ENCODE measurements around the gene ELMOD1.
A peak's percentile ranks its signal among the peaks of the same experiment; 100 is the strongest.
"Not testable (repeated sequence)": the region's sequence is repeated elsewhere in the genome, so short reads cannot be mapped to it uniquely, and the experiment has no call there.

ELMOD1 gene

DNA sequence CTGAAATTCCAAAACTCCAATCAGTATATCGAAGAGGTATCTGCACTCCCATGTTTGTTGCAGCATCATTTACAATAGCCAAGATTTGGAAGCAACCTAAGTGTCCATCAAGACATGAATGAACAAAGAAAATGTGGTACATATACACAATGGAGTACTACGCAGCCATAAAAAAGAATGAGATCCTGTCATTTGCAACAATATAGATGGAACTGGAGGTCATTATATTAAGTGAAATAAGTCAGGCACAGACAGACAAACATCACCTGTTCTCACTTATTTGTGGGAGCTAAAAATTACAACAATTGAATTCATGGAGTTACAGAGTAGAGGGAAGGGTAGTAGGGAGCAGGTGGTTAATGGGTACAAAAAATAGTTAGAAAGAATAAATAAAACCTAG is 11.8 kb upstream of the ELMOD1 start:
- not testable (repeated sequence) for DNase-seq (ENCODE audit: low read depth); H3K4me3 ChIP-seq (ENCODE audit: low read depth, low read length)

DNA sequence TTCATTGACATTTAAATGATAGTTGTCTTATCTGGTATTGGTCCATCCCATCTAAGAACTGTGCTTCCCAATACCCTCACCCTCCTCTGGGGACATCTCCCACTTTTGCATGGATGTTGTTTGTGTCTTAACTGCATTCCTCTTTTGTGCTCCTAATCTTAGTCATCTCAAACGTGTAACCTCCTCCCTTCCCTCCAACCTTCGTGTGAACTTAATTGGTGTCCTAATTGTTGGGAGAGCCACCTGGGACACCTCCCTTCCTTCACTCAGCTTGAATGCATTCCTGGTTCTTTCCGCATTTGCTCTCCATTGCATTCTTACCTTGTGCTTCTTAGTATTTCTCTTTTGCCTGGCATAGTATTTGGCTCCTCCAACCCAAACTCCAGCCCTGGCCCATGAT is 9.8 kb upstream of the ELMOD1 start:
- DNase-seq (ENCODE audit: low read depth) = no peak
- no peak overlapping the region for H3K4me3 ChIP-seq (ENCODE audit: low read depth, low read length)

GRCh38 chr11:107583629-107584195 is 7.2 kb upstream of the ELMOD1 start:
- H3K4me3 ChIP-seq (ENCODE audit: low read depth, low read length) = no peak overlapping the region
- no peak for DNase-seq (ENCODE audit: low read depth)

GRCh38 chr11:107587306-107587979 is 3.5 kb upstream of the ELMOD1 start:
- DNase-seq (ENCODE audit: low read depth) = no peak

DNA sequence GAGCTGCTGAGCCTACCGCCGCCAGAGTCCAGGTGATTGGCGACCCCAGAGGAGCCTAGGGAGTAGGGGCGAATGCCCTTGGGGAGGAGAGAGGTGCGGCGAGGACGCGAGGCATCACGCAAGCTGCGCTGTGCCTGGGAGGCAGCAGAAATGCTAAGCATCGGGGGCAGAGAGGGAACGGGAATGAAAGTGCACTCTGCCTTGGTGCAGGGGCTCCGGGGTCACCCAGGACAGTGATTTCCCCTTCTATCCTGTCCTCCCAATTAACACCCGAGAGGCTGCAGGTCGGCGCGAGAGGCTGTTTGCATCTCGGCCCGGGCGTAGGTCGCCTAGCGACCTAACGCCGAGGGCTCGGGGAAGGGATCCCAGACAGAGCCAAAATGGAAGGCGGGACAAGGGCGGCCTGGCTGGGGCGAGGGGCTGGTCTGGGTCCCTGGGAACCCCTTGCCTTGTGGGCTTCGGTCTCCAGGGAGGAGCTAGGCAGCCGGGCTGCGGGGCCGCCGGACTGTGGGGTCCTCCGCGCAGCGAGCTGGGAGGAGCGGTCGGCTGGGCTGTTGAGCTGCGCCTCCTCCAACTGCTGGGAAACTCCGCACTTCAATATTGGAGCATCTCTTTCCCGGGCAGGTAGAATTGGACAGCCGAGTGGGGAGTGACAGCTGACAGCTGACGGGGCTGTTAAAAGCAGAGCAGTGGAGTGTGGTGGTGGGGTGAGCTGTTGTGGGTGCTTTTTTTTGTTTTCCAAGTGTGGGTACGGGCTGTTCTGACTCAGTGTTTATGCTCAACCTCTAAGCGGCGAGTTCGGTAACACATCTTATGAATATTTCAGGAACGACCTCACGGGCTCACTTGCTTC is 657 bp downstream of the ELMOD1 start:
- peak overlapping the region; percentile 72 for H3K4me3 ChIP-seq (ENCODE audit: low read depth, low read length)

More at GRCh38 chr11:107587306-107587979, 3.5 kb upstream of the ELMOD1 start:
- no peak overlapping the region for H3K4me3 ChIP-seq (ENCODE audit: low read depth, low read length)

GRCh38 chr11:107592231-107592590 is 1.3 kb downstream of the ELMOD1 start:
- no peak for DNase-seq (ENCODE audit: low read depth)
- peak overlapping the region; percentile 72 for H3K4me3 ChIP-seq (ENCODE audit: low read depth, low read length)

More for the DNA sequence above, 657 bp downstream of the ELMOD1 start:
- DNase-seq (ENCODE audit: low read depth) = no peak

DNA sequence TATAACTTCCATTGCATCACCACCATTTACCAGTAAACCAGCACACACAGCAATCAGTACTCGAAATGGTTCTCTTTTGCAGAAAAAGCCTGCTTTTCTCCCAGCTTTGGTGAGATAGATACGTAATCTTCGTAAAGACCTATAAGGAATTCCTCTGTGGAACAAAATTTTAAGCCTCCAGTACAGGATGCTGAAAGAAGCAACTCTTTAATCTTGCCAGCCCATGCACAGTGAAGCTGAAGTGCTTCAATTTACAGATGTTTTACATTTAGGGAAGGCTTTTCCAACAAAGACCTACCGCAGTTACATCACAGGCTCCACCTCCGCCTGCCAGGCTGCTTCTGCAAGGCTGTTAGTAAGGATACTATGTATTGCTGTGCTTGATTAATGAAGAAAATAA is 1.9 kb downstream of the ELMOD1 start:
- H3K4me3 ChIP-seq (ENCODE audit: low read depth, low read length) = no peak overlapping the region
- no peak for DNase-seq (ENCODE audit: low read depth)

DNA sequence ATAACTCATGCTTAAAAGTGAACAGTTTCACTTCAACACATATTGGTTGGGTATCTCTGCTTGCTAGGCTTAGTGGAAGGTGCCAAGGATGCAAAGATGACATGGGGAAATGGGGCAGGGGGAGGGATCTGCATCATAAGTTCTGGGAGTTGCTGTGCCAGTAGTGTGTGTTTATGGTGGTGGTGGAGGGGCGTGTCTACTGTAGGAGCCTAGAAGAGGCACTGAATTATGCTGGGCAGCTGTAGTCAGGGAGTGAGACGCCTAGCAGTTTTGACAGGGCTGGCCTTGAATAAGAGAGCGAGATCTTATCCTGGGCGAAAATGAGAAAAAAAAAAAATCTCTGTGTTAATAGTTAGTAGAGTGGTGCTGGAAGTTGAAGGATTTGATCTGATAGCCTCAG is 3.0 kb downstream of the ELMOD1 start:
- DNase-seq (ENCODE audit: low read depth) = no peak

GRCh38 chr11:107594736-107595135 is 3.8 kb downstream of the ELMOD1 start:
- no peak overlapping the region for H3K4me3 ChIP-seq (ENCODE audit: low read depth, low read length)
- DNase-seq (ENCODE audit: low read depth) = no peak

More for the DNA sequence above, 3.0 kb downstream of the ELMOD1 start:
- H3K4me3 ChIP-seq (ENCODE audit: low read depth, low read length) = no peak overlapping the region

DNA sequence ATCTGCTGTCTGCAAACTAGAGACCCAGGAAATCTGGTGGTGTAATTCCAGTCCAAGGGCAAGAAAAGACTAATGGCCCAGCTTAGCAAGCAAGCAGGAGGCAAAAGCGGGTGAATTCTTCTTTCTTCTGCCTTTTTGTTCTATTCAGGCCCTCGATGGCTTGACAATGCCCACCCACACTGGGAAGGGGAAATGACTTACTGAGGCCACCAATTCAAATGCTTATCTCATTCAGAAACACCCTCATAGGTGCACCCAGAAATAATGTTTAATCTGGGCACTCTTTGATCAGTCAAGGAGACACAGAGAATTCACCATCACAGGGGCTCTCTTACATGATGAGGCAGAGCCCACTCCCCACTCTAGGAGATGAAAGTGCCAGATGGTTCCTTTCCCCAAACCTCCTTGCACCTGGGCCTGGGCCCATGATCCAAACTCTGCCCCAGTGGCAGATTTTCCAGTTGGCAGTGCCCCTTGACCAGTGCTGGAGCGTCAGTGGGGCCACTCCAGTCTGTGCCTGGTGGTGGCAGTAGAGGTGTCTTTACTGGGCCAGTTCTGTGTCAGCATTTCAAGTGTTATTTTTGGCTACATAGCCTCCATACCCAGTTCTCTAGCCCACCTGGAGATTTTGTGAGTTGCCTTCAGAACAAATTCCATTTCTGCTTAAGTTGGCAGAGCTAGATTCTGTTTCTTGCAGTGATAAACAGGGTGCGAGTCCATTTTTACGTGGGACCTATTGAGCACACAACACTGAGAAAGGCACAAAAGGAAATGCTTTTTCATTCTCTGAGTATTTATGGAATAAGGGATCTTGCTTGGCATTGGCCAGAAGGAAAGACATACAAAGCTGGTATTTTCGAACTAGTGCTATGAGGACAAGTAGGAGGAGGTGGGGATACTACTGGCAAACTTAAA is 7.5 kb downstream of the ELMOD1 start:
- H3K4me3 ChIP-seq (ENCODE audit: low read depth, low read length) = no peak overlapping the region
- no peak for DNase-seq (ENCODE audit: low read depth)

DNA sequence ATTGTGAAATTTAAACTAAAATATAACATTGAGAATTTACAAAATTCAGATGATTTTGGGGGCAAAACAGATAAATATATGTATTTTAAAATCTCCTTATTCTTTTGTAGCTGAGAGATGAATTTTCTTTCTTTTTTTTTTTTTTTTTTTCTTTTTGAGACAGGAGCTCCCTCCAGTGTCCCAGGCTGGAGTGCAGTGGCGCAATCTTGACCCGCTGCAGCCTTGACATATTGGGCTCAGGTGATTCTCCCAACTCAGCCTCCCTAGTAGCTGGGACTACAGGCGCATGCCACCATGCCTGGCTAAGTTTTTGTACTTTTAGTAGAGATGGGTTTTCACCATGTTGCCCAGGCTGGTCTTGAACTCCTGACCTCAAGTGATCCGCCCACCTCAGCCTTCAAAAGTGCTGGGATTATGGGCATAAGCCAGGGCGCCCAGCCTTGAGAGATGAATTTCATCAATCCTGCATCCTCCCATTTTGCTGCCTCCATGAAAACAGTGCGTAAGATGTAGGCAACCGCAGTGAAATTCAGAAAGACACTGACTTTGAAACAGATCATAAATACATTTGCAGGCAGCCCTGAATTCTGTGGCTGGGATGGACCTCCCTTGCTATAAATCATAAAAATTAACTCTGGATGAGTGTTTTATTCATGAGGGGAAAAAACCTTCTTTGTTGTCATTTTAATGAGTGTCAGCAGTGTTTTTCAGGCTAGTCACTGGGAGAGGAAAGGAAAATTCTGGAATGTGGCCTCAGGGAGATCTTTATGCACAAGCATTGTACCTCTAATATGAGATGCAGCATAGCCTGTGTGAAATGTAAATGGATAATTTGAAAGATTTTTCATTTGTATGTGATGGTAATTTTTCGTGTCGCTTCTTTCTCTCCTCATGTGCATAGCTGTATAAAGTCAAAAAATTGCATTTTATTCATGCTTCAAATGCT is 14.4 kb downstream of the ELMOD1 start:
- H3K4me3 ChIP-seq (ENCODE audit: low read depth, low read length) = no peak overlapping the region
- DNase-seq (ENCODE audit: low read depth) = no peak

DNA sequence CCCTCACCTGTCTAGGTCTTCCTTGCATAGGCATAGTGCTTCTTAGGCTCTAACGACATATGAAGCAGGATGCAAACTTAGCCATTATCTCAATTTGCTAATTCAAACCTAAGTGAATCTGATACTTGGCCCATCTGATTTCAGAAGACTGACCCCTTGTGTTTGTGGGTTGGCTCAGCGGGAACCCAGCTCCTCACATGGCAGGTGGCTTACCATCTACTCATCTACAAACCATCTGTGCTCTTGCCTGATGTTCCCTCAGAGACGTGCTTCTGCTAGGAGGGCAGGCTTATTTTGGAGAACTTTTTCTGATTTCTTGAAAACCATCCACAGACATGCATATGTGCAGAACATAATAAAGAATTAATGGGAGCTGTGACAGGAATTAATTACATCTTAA is 15.2 kb downstream of the ELMOD1 start:
- H3K4me3 ChIP-seq (ENCODE audit: low read depth, low read length) = no peak overlapping the region
- no peak for DNase-seq (ENCODE audit: low read depth)

- DNase-seq (ENCODE audit: low read depth) = no peak
- H3K4me3 ChIP-seq (ENCODE audit: low read depth, low read length) = no peak overlapping the region
Measured at GRCh38 chr11:107608809-107609208, 17.9 kb downstream of the ELMOD1 start.

GRCh38 chr11:107609400-107610218 is 18.7 kb downstream of the ELMOD1 start:
- DNase-seq (ENCODE audit: low read depth) = no peak
- no peak overlapping the region for H3K4me3 ChIP-seq (ENCODE audit: low read depth, low read length)

GRCh38 chr11:107612445-107612844 is 21.5 kb downstream of the ELMOD1 start:
- no peak for DNase-seq (ENCODE audit: low read depth)

DNA sequence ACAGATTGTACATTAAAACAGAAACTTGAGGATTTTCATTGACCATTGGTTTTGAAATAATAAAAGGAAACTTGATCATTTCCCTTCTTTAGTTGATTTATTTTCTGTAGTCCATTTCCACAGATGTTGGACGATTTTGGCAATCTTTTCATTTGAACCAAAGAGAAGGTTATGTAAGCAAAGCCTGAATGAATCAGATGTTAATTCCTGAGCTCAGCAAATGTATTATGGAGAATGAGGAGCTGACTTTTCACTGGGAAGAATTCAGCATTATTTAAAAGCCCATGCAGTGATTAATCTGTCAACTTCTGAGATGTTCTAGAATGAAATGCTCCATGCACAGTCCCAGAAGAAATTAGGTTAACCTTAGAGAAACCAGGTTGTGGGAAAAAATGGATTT is 29.0 kb downstream of the ELMOD1 start:
- DNase-seq (ENCODE audit: low read depth) = peak; percentile 16
- H3K4me3 ChIP-seq (ENCODE audit: low read depth, low read length) = no peak overlapping the region

More at GRCh38 chr11:107612445-107612844, 21.5 kb downstream of the ELMOD1 start:
- no peak overlapping the region for H3K4me3 ChIP-seq (ENCODE audit: low read depth, low read length)

DNA sequence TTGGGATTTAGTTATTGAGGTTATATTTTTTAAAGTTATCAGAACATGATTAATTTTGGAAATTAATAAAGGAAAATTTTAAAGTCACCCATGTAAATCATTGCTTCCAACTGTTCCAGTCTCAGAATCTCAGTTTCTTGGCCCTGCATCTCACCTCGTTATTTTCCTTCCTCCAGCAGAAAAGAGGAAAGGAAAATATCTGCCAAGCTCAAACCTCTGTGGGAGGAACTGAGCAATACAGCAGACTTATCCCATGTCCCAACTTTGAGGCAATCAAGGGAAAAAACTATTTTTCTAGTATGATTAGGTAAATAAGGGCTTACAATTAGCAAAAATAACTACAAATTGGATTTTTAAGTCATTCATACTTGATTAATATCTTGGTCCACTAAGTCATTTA is 30.1 kb downstream of the ELMOD1 start:
- H3K4me3 ChIP-seq (ENCODE audit: low read depth, low read length) = no peak overlapping the region

GRCh38 chr11:107623183-107623582 is 32.2 kb downstream of the ELMOD1 start:
- H3K4me3 ChIP-seq (ENCODE audit: low read depth, low read length) = no peak overlapping the region

More for the DNA sequence above, 30.1 kb downstream of the ELMOD1 start:
- no peak for DNase-seq (ENCODE audit: low read depth)

More at GRCh38 chr11:107623183-107623582, 32.2 kb downstream of the ELMOD1 start:
- DNase-seq (ENCODE audit: low read depth) = no peak

All from skeletal muscle cell (primary cell).